ENCODE measurements around the gene EHMT1. TPM values are rescaled to one million over a fixed set of nuclear protein-coding genes. Genes with fewer than 3 reads are reported as not detected.

Gene EHMT1
- polyA plus RNA-seq, 2 of the 4 experiments (the other 2 are of a cell fraction) = 41.3 to 48.0 TPM

DNA sequence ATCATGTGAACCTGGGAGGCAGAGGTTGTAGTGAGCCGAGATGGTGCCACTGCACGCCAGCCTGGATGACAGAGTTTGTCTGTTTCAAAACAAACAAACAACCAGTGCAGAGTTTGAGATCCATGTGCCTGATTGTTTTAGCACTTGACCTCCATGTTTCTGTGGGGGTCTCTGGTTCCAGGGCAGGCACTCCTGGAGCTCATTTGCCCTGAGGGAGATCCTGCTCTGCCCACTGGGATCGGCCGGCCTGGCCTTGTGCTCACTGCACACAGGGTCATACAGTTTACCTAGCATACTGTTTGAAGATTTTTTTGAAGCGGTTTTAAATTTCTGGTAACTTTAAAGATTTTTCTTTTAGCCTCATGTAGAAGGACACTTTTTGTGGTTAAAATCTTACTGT lies 78.4 kb downstream of the EHMT1 start:
- no peak for DNase-seq (ENCODE audit: low read depth in 1 of 2, low spot score in 1 of 2)
- ChIA-PET POLR2A (no interaction called here), CTCF (interaction anchor here (0.7 to 4.7 kb wide), 6 partner anchors 8 to 37 kb away, joined by 3 to 39 read pairs (median 10); no protein-coding TSS in a partner anchor)
- no peak for FAIRE-seq
- no peak for TF ChIP-seq KDM5A (IDR thresholded peaks at IDR 0.05)
- TF ChIP-seq POLR2A (IDR thresholded peaks at IDR 0.05; ENCODE audit: low read length) = no peak
- no peak for TF ChIP-seq BHLHE40 (IDR thresholded peaks at IDR 0.05; ENCODE audit: low read depth, low read length)
- TF ChIP-seq ZFP36 (IDR thresholded peaks at IDR 0.05; ENCODE audit: borderline replicate concordance, partially characterized antibody) = no peak
- TF ChIP-seq EHF (CRISPR knock-in tag; IDR thresholded peaks at IDR 0.05) = no peak
- TF ChIP-seq NR3C1 (IDR thresholded peaks at IDR 0.05) = no peak
- no peak for TF ChIP-seq EP300 (IDR thresholded peaks at IDR 0.05)
- ATAC-seq = no peak
- Histone ChIP-seq H3K27ac (no peak overlapping the region), H3K4me1 (peaks cover 7% of the 10 kb centered on the region; the same call in 2 of the 3 replicates), H3K4me2 (no peak overlapping the region), H3K4me3 (no peak overlapping the region), H3K9me3 (peaks cover 5% of the 10 kb centered on the region)
- 94% methylated on average over 5 of the region's 5 CpGs for WGBS (ENCODE audit: missing lambda C conversion rate)

DNA sequence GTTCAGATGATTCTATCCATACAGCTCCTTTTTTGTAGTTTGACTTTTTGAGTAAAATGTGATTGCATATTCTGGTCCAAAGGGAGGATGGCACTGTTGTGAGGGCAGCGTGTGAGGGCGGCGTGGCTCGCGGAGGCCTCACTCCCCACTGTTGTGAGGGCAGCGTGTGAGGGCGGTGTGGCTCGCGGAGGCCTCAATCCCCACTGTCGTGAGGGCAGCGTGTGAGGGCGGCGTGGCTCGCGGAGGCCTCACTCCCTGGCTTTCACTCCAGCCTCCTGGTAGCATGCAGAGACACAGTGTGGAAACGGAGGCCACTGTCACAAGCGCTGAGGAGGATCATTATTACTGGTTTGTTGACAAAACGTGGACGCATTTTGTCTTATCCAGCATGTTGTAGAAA lies 79.0 kb downstream of the EHMT1 start:
- no peak overlapping the region for H3K4me2 ChIP-seq
- ChIA-PET CTCF (interaction anchor here (1.0 to 4.7 kb wide), 4 partner anchors 11 to 28 kb away, joined by 3 to 39 read pairs (median 12); no protein-coding TSS in a partner anchor), POLR2A (no interaction called here)
- DNase-seq (ENCODE audit: low read depth in 1 of 2, low spot score in 1 of 2) = no peak
- peaks cover 11% of the 10 kb centered on the region for H3K9me3 ChIP-seq
- WGBS (ENCODE audit: missing lambda C conversion rate) = 93% methylated on average over 19 of the region's 19 CpGs
- FAIRE-seq = no peak
- no peak for ATAC-seq
- peaks cover 7% of the 10 kb centered on the region; the same call in 2 of the 3 replicates for H3K4me1 ChIP-seq
- no peak overlapping the region for H3K4me3 ChIP-seq
- no peak overlapping the region for H3K27ac ChIP-seq
- TF ChIP-seq JUN (IDR thresholded peaks at IDR 0.05) (no peak), FOSB (CRISPR knock-in tag; IDR thresholded peaks at IDR 0.05) (no peak), MAZ (IDR thresholded peaks at IDR 0.05; ENCODE audit: borderline replicate concordance, low read depth, low read length) (no peak)

DNA sequence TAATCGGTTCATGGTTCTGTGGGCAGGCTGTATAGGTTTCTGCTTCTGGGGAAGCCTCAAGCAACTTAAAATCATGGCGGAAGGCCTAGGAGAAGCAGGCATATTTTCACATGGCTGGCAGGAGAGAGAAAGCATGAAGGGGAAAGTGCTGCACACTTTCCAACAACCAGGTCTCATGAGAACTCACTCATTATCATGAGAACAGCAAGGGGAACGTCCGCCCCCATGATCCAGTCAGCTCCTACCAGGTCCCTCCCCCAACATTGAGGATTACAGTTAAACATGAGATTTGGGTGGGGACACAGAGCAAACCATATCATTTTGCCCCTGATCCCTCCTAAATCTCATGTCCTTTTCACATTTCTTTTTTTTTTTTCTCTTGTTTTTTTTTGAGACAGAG lies 82.1 kb downstream of the EHMT1 start:
- 94% methylated on average over 4 of the region's 4 CpGs for WGBS (ENCODE audit: missing lambda C conversion rate)
- no peak for FAIRE-seq

More for the DNA sequence above, 82.1 kb downstream of the EHMT1 start:
- Histone ChIP-seq H3K9me3 (peaks cover 16% of the 10 kb centered on the region), H3K4me2 (no peak overlapping the region), H3K4me1 (peaks cover 7% of the 10 kb centered on the region; the same call in 2 of the 3 replicates), H3K27ac (no peak overlapping the region), H3K4me3 (no peak overlapping the region)
- no peak for DNase-seq (ENCODE audit: low read depth in 1 of 2, low spot score in 1 of 2)
- ATAC-seq = no peak
- CTCF ChIA-PET = interaction anchor here (1.2 to 2.0 kb wide), 4 partner anchors 8 to 49 kb away, joined by 3 to 9 read pairs (median 6); no protein-coding TSS in a partner anchor
- TF ChIP-seq, protein P1, sequence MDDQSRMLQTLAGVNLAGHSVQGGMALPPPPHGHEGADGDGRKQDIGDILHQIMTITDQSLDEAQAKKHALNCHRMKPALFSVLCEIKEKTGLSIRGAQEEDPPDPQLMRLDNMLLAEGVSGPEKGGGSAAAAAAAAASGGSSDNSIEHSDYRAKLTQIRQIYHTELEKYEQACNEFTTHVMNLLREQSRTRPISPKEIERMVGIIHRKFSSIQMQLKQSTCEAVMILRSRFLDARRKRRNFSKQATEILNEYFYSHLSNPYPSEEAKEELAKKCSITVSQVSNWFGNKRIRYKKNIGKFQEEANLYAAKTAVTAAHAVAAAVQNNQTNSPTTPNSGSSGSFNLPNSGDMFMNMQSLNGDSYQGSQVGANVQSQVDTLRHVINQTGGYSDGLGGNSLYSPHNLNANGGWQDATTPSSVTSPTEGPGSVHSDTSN (IDR thresholded peaks at IDR 0.05) = no peak
- no peak for TF ChIP-seq NFE2L2 (conservative IDR thresholded peaks at IDR 0.05; ENCODE audit: low read length)
- TF ChIP-seq EHF (CRISPR knock-in tag; IDR thresholded peaks at IDR 0.05) = no peak
- TF ChIP-seq, protein P2, sequence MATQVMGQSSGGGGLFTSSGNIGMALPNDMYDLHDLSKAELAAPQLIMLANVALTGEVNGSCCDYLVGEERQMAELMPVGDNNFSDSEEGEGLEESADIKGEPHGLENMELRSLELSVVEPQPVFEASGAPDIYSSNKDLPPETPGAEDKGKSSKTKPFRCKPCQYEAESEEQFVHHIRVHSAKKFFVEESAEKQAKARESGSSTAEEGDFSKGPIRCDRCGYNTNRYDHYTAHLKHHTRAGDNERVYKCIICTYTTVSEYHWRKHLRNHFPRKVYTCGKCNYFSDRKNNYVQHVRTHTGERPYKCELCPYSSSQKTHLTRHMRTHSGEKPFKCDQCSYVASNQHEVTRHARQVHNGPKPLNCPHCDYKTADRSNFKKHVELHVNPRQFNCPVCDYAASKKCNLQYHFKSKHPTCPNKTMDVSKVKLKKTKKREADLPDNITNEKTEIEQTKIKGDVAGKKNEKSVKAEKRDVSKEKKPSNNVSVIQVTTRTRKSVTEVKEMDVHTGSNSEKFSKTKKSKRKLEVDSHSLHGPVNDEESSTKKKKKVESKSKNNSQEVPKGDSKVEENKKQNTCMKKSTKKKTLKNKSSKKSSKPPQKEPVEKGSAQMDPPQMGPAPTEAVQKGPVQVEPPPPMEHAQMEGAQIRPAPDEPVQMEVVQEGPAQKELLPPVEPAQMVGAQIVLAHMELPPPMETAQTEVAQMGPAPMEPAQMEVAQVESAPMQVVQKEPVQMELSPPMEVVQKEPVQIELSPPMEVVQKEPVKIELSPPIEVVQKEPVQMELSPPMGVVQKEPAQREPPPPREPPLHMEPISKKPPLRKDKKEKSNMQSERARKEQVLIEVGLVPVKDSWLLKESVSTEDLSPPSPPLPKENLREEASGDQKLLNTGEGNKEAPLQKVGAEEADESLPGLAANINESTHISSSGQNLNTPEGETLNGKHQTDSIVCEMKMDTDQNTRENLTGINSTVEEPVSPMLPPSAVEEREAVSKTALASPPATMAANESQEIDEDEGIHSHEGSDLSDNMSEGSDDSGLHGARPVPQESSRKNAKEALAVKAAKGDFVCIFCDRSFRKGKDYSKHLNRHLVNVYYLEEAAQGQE (IDR thresholded peaks at IDR 0.05) = no peak
- no peak for TF ChIP-seq HOXA7 (CRISPR knock-in tag; IDR thresholded peaks at IDR 0.05)
- no peak for TF ChIP-seq JUN (IDR thresholded peaks at IDR 0.05)
- no peak for TF ChIP-seq RAD21 (conservative IDR thresholded peaks at IDR 0.05 in 1 of 2, IDR thresholded peaks at IDR 0.05 in 1 of 2)
- no peak for TF ChIP-seq KDM1A (IDR thresholded peaks at IDR 0.05; ENCODE audit: low read depth)
- no peak for TF ChIP-seq RFX5 (IDR thresholded peaks at IDR 0.05)
- TF ChIP-seq, protein P3, sequence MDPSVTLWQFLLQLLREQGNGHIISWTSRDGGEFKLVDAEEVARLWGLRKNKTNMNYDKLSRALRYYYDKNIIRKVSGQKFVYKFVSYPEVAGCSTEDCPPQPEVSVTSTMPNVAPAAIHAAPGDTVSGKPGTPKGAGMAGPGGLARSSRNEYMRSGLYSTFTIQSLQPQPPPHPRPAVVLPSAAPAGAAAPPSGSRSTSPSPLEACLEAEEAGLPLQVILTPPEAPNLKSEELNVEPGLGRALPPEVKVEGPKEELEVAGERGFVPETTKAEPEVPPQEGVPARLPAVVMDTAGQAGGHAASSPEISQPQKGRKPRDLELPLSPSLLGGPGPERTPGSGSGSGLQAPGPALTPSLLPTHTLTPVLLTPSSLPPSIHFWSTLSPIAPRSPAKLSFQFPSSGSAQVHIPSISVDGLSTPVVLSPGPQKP (IDR thresholded peaks at IDR 0.05; ENCODE audit: low read depth, low read length) = no peak
- no peak for TF ChIP-seq HOXB5 (CRISPR knock-in tag; IDR thresholded peaks at IDR 0.05)
- no peak for TF ChIP-seq PHF8 (IDR thresholded peaks at IDR 0.05; ENCODE audit: borderline replicate concordance, low read depth)
- no peak for TF ChIP-seq FOXS1 (CRISPR knock-in tag; IDR thresholded peaks at IDR 0.05)
- TF ChIP-seq ZFP36 (IDR thresholded peaks at IDR 0.05; ENCODE audit: borderline replicate concordance, partially characterized antibody) = no peak
- no peak for TF ChIP-seq KDM5A (IDR thresholded peaks at IDR 0.05)
- TF ChIP-seq TP53 (CRISPR knock-in tag; IDR thresholded peaks at IDR 0.05) = no peak
- POLR2A ChIA-PET = no interaction called here

Measured in A549 (cell line).